Erythroblast (primary cell): Measurements from ENCODE around the gene PTPRN2.

Experiments used
- GATA1 ChIP-seq: IDR thresholded peaks from 2 replicates; pipeline ENCODE4 v1.6.1; 2011; ENCODE audit warnings: low read depth, mild to moderate bottlenecking, control low read depth, low read length, moderate library complexity
- POLR2A ChIP-seq: IDR thresholded peaks from 2 replicates; pipeline ENCODE4 v1.6.1; 2011; ENCODE audit warnings: mild to moderate bottlenecking, low read length

DNA sequence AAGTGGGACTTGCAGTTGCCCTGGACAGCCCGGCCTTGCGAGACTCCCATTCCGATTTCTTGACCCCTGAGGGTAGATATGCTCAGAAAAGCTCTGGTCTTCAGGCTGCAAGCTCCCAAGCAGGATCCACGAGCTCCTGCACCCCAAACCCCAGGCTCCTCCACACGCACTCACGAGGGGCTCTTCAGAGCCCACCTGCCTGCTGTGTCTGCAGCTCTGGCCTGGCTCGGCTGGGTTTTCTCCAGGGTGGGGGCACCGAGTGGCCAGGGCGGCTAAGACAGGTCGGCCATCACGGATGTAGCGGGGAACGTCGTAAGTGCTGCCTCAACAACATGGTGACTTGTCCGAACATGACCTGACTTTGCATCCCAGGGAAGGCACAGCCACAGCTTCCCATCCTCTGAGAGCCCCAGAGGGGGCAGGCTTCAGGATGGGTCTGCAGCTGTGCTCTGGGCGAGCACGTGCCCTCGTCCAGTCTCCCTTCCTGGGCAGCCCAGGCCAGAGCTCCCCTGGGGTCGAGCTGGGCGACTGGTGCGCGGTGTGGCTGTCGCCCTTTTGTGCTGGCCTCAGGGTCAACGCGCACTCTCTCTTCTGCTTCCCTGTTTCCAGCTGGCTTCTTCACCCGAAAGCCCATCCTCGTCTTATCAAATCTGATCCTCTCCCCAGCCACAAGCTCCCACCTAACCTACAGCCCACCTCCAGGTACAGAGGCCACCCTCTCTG is 835.5 kb downstream of the PTPRN2 start:
- TF ChIP-seq POLR2A (no peak), GATA1 (no peak)
